ENCODE measurements around the gene PCCA. TPM values are rescaled to one million over a fixed set of nuclear protein-coding genes. Genes with fewer than 3 reads are reported as not detected.

Gene PCCA
- total and polyA plus RNA-seq, 12 donors, result 27.6 to 176 (median 97.7) TPM

DNA sequence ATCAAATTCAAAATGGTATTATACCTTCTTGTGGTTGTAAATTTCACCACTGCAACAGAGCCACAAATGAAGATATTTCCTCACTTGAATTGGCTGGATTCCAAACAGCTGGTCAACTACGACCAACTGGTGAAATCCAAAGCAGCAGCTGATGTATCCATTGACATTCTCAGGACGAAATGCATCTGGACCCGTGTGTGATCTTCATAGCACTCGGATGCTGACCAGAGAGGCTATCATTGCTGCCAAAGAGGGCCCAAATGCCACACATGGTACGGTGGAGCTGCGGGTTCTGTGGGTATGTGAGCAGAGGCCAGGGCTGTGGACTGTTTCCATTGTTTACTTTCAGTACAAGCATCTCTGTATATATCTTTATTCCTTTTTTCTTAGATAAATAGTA lies 25.6 kb upstream of the PCCA start:
- Histone ChIP-seq H3K4me1 (replicated peaks in 1 of 2) (no peaks in the 10 kb centered on the region), H3K36me3 (replicated peaks in 1 of 2) (no peaks in the 10 kb centered on the region), H3K27ac (no peak overlapping the region), H3K4me3 (no peak overlapping the region), H3K27me3 (no peaks in the 10 kb centered on the region), H3K9me3 (replicated peaks in 1 of 3) (no peaks in the 10 kb centered on the region)
- TF ChIP-seq POLR2A (IDR thresholded peaks at IDR 0.05), result no peak
- TF ChIP-seq, protein P1, sequence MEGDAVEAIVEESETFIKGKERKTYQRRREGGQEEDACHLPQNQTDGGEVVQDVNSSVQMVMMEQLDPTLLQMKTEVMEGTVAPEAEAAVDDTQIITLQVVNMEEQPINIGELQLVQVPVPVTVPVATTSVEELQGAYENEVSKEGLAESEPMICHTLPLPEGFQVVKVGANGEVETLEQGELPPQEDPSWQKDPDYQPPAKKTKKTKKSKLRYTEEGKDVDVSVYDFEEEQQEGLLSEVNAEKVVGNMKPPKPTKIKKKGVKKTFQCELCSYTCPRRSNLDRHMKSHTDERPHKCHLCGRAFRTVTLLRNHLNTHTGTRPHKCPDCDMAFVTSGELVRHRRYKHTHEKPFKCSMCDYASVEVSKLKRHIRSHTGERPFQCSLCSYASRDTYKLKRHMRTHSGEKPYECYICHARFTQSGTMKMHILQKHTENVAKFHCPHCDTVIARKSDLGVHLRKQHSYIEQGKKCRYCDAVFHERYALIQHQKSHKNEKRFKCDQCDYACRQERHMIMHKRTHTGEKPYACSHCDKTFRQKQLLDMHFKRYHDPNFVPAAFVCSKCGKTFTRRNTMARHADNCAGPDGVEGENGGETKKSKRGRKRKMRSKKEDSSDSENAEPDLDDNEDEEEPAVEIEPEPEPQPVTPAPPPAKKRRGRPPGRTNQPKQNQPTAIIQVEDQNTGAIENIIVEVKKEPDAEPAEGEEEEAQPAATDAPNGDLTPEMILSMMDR (IDR thresholded peaks at IDR 0.05), result no peak
- WGBS, 4 donors, result 72 to 80% (median 78%) methylated on average over 6 of the region's 6 CpGs
- intact Hi-C loops (cut with DNase I), result no loop called here
- DNase-seq, result no peak

DNA sequence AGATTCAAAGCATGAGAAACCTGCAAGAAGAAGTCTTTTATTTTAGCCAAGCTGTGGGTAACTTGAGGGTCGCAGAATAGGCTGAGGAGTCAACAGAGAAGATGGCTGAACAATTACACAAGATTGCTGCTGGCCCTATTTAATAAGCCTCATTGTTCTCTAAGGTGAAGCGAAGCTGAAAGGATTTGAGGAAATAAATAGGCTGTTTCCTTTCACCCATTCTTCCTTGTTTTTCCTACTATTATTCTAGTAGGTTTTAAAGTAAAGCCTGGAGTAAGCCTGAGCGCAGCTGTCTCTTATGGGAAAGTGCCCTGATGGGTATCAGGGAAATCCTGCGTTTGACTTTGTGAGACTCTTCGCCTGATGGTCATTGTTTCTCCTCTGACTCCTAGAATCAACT lies 25.0 kb upstream of the PCCA start:
- H3K27ac ChIP-seq, result no peak overlapping the region
- no peaks in the 10 kb centered on the region for H3K36me3 ChIP-seq (replicated peaks in 1 of 2)
- no peak for DNase-seq
- TF ChIP-seq, protein P1 (IDR thresholded peaks at IDR 0.05), result no peak
- TF ChIP-seq POLR2A (IDR thresholded peaks at IDR 0.05), result no peak
- WGBS, 4 donors, result 84 to 88% (median 86%) methylated on average over 5 of the region's 5 CpGs
- H3K9me3 ChIP-seq (replicated peaks in 1 of 3), result no peaks in the 10 kb centered on the region
- H3K4me1 ChIP-seq (replicated peaks in 1 of 2), result no peaks in the 10 kb centered on the region
- H3K4me3 ChIP-seq, result no peak overlapping the region
- no peaks in the 10 kb centered on the region for H3K27me3 ChIP-seq
- intact Hi-C loops (cut with DNase I), result no loop called here

DNA sequence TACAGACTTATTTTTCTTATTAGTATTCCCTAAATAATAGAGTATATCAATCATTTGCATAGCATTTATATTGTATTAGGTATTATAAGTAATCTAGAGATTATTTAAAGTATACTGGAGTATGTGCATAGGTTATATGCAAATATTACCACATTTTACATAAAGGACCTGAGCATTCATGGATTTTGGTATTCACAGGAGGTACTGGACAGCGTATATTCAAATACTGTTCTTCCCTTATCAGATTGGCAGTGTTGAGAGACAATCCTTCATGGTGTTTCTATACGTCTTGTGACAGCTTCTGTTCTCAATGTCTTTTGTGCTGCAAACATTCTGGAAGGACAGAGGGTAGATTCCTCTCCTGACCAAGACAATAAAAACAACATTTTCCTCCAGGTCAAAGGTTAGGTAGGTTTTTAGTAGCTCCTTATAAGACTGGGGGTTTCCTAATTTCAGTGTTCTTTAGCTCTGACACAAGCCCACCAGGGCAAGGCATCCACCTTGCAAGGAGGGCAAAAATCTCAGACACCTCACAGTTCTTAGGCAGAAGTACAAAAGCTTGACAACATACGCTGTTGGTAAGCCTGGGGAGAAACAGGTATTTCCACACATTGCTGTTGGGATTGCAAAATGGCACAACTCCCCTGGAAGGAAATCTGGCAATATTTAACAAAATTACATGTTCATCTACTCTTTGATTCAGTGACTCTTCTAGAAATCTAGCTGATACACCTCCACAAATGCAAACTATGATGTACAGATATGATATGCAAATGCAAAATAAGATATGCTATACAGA lies 20.6 kb upstream of the PCCA start:
- H3K36me3 ChIP-seq (replicated peaks in 1 of 2), result no peaks in the 10 kb centered on the region
- TF ChIP-seq, protein P1 (IDR thresholded peaks at IDR 0.05), result no peak
- TF ChIP-seq POLR2A (IDR thresholded peaks at IDR 0.05), result no peak
- no peaks in the 10 kb centered on the region for H3K9me3 ChIP-seq (replicated peaks in 1 of 3)
- no peaks in the 10 kb centered on the region for H3K27me3 ChIP-seq
- H3K27ac ChIP-seq, result no peak overlapping the region
- H3K4me3 ChIP-seq, result no peak overlapping the region
- WGBS, 4 donors, result 74 to 90% (median 89%) methylated on average over 3 of the region's 3 CpGs
- intact Hi-C loops (cut with DNase I), result no loop called here
- no peak for DNase-seq
- H3K4me1 ChIP-seq (replicated peaks in 1 of 2), result no peaks in the 10 kb centered on the region

DNA sequence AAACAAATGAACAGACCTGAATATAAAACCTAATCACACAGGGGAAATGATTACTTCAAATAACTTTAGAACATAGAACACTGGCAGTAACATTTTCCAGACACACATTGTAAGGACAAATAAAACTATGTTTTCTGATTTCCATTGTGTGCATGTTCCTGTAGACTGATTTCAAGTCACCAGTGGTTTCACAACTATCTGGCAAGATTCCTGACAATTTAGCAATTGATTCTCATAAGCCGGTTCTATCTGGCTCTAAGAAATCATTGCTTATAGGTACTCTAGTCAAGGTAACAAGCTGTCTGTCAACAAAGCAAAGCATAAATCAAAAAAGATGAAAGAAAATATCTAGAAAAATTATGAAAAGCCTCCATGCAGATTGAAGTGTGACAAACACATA lies 19.6 kb upstream of the PCCA start:
- intact Hi-C loops (cut with DNase I), result no loop called here
- Histone ChIP-seq H3K4me1 (replicated peaks in 1 of 2) (no peaks in the 10 kb centered on the region), H3K27ac (no peak overlapping the region), H3K27me3 (no peaks in the 10 kb centered on the region), H3K4me3 (no peak overlapping the region), H3K9me3 (replicated peaks in 1 of 3) (no peaks in the 10 kb centered on the region), H3K36me3 (replicated peaks in 1 of 2) (no peaks in the 10 kb centered on the region)
- no peak for TF ChIP-seq POLR2A (IDR thresholded peaks at IDR 0.05)
- TF ChIP-seq, protein P1 (IDR thresholded peaks at IDR 0.05), result no peak
- peak in 3 of 7 donors; percentile 27 to 29 (median 27) for DNase-seq
- WGBS, 4 donors, result 18 to 43% (median 28%) methylated on average over 1 of the region's 1 CpG

All from adrenal gland (tissue), 12 donors.